T-helper 1 cell (primary cell): ENCODE measurements around the gene LAPTM4A.
"Not testable (repeated sequence)": the region's sequence is repeated elsewhere in the genome, so short reads cannot be mapped to it uniquely, and the experiment has no call there.

Experiments
- DNase-seq, 5 donors: peaks; one replicate each; pipeline ENCODE4 v3.0.0-alpha.2; 2012 to 2020

The LAPTM4A gene

DNA sequence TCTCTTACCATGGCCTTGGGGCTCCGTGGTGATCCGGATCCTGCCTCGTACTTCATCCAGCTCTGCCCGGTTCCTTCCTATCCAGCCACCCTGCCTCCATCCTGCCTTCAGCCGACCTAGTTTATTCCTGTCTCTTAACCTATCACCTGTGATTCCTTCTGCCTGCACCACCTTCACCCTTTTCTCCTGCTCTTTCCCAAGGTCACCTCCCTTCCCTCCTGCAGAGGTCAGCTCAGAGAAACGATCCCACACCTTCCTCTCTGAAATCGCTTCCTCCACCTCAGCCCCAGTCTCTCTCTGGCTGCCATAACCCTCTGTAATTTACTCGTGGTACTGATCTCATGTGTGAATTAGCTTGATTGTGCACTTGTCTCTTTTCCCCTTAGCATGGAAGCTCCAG, 23.5 kb upstream of the LAPTM4A start:
- no peak for DNase-seq

DNA sequence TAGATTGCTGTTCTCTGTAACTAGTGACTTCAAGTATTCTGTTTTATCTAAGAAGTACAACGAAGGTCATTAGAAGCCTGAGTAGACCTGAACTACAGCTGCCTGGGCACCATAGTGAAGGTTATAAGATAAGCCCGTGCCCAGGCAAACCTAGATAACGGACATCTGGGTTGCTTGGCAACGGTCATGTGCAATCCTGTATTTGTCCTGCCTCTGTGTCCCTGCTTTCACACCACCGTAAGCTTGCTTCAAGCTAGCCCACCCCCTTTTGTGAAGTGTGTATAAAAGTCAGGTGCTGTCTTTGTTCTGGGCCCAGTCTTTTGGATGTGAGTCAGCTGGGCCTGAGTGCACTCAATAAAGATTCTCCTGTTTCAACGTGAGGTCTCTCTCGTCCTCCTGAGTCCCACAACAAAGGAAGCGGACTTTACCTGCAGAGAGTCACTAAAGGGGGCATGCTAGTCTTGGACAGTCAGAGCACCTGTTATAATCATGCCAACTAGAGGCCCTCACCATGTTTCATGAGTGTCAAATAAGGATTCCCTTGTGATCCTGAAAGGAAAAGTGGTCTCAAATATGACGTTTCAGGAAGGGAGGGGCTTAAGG, 22.7 kb upstream of the LAPTM4A start:
- DNase-seq = not testable (repeated sequence)

GRCh38 chr2:20073460-20073859, 22.0 kb upstream of the LAPTM4A start:
- no peak for DNase-seq

DNA sequence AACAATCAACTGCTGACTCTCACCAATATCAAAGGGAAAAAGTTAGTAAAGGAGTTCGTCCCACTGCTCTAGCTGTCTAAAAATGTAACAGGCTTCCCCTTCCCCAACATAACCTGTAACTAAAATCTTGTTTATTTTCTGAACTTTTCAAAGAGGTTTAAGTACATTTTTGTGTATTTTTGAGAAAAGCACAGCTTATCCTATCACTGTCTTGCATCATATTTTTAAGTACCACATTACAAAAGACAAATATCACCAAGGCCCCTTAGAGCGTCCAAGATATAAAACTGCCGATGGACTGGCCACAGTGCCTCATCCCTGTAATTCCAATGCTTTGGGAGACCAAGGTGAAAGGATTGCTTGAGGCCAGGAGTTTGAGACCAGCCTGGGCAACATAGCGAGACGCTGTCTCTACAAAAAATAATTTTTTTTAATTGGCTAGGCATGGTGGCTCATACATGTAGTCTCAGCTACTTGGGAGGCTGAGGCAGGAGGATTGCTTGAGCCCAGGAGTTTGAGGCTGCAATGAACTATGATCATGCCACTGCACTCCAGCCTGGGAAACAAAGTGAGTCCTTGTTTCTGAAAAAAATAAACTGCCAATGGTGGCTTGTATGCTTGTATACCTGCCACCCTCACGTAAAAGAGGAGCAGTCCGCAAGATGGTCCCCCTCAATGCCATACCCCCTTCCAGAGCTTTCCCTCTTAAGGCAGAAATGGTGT, 21.2 kb upstream of the LAPTM4A start:
- no peak for DNase-seq

- DNase-seq = no peak
These were observed 20.3 kb upstream of the LAPTM4A start for GRCh38 chr2:20071397-20072383.

DNA sequence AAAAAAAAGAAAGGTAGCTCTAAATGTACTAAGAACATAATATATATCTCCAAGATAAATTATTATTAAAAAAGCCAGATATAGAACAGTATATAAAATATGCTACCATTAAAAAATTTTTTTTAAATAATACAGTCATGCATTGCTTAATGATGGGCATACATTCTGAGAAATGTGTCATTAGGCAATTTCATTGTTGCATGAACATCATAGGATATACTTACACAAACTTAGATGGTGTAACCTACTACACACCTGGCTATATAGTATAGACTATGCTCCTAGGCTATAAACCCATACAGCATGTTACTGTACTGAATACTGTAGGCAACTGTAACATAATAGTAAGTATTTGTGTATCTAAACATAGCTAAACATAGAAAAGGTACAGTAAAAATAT, 18.3 kb upstream of the LAPTM4A start:
- DNase-seq = no peak

GRCh38 chr2:20067992-20068584, 16.7 kb upstream of the LAPTM4A start:
- DNase-seq = no peak

- DNase-seq = no peak
These were observed 14.6 kb upstream of the LAPTM4A start for GRCh38 chr2:20065885-20066602.

DNA sequence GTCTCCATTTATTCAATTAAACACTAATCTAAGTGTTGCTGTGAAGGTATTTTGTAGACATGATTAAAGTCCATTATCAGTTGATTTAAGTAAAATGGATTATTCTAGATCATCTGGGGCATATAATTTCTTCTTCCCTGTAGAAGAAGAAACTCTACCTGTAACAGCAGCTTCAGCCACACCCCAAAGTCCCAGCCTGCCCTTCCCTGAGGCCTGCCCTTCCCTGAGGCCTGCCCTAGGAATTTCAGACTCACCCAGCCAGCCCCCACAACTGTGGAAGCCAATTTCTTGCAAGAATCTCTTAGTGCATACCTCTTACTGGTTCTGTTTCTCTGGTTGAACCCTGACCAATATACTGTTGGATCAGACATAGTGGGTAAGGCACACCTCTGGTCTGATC, 13.4 kb upstream of the LAPTM4A start:
- no peak for DNase-seq

GRCh38 chr2:20064421-20064820, 13.0 kb upstream of the LAPTM4A start:
- no peak for DNase-seq

- DNase-seq = no peak
These were observed 11.5 kb upstream of the LAPTM4A start for GRCh38 chr2:20062615-20063545.

DNA sequence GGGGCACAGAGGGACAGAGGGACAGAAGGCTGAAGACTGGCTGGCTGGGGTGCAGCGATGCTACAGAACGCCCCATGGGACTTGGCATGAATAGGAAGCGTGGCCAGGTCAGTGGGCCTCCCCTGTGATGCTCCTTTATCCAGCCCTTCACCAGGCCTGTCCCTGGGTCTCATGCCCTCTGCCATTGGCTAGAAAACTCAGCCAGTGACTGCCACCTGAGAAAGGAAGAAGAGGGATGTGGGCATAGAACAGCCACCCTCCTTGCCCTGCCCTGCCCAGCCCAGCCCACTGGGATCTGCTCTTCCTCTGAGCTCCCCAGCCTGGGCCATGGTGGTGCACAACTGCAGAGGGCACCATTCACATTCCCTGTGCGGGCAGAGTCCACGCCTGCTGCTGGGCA, 10.5 kb upstream of the LAPTM4A start:
- no peak for DNase-seq

GRCh38 chr2:20061476-20061875, 10.0 kb upstream of the LAPTM4A start:
- no peak for DNase-seq

DNA sequence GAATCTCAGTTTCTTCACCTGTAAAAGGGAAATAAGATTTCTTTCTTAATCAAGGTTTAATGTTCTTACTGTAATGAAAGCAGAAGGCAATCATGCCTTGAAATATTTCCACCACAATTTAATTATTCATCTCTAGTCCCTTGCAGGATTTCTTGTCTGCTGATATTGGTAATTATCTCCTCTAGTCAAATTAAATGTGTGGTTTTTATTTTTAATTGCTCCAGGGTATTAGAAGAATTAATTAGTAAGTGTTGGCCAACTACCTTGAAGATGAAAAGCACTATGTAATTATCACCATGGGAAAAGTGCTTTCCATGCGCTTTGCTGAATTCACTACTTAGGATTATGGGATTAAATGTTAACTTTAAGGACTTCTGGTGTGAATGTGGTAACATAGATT, 8.7 kb upstream of the LAPTM4A start:
- DNase-seq = no peak

GRCh38 chr2:20057268-20057667, 5.8 kb upstream of the LAPTM4A start:
- DNase-seq = no peak

DNA sequence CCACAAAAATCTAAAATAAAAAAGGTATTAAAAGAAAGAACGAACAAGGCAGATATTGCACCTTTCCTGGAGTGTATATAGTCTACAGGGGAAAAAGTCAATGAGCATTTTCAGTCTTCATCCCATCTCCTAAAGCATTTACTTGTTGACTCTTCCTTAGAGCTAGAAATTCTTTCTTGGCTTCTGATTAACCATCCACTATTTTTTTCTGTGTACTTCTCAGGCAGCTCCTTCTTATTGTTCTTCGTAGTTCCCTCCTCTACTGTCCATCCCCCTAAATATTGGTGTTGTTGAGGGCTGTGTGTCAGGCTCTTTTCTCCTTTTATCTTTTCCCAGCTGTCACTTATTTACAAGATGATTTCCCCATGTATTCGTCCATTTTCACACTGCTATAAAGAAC, 3.5 kb upstream of the LAPTM4A start:
- no peak for DNase-seq

DNA sequence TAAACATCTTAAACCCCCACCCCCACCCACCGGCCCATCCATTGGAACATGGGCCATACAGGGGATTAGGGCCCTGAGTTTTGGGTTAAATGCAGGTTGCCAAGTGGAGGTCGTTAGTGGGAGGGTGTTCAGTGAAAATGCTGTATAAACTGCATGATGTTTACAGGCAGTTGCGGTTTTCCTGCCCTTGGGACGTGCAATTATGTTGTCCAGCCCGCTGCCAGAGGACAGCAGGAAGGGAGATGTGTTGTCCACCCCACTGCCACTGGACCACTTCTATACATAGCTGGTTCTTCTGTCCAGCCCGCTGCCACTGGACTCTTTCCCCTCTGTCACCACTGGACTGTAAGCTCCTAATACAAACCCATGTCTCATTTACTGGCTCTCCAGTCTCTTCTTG, 2.7 kb upstream of the LAPTM4A start:
- DNase-seq = no peak

- no peak for DNase-seq
These were observed 1.4 kb upstream of the LAPTM4A start for GRCh38 chr2:20052861-20053281.

DNA sequence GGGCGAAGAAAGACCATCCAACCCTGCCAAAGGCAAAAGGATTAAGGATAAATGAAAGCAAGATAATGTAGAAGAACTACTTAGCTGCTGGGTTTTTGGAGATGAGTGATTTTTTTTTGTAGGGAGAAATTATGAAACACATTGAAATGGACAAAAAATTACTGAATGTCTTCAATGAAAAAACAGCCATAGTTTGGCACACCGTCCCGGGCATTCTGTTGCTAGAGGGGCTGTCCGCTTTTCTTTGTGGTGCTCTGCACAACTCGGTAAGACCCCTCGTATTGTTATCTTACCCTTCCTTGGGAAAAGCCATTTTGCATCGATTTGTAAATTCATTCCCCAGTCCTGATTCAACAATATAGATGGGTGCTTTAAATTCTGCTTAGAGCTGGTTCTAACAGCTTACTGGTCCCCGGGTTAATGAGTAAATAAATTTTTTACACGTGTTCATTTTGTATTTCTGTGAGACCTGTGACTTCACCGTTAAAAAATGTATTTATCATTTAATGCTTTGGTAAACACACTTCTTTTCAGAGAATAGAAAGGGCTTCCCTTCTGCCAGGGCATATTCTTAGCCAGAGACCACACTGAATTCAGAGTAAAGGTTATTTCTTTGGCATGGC, 912 bp upstream of the LAPTM4A start:
- no peak for DNase-seq

- peak in 2 of 5 donors; percentile 15 to 31 for DNase-seq
These were observed 539 bp downstream of the LAPTM4A start for GRCh38 chr2:20050646-20051531.
